HUES48 (cell line): ENCODE measurements around the gene PDGFC.

ENCODE experiments used
- H3K27ac ChIP-seq: one replicate; pipeline ENCODE4 v1.7.0; 2013; ENCODE audit warnings: low read depth, low read length, inconsistent platforms
- H3K27me3 ChIP-seq: 2 replicates; pipeline ENCODE4 v1.6.1; 2013; ENCODE audit warnings: mild to moderate bottlenecking, low read length; ENCODE audit not compliant: control insufficient read depth, insufficient read depth
- H3K36me3 ChIP-seq: 2 replicates; pipeline ENCODE4 v1.6.1; 2013; ENCODE audit warnings: low read length; ENCODE audit not compliant: control insufficient read depth, insufficient read depth
- H3K4me1 ChIP-seq: 2 replicates; pipeline ENCODE4 v1.6.1; 2013; ENCODE audit warnings: mild to moderate bottlenecking, low read length; ENCODE audit not compliant: control insufficient read depth, insufficient read depth
- H3K4me3 ChIP-seq: 2 replicates; pipeline ENCODE4 v1.5.1; 2013; ENCODE audit warnings: mild to moderate bottlenecking, low read depth, low read length
- H3K9ac ChIP-seq: 2 replicates; pipeline ENCODE4 v1.6.1; 2013; ENCODE audit warnings: mild to moderate bottlenecking, low read depth, low read length, moderate library complexity
- H3K9me3 ChIP-seq: 2 replicates; pipeline ENCODE4 v1.6.1; 2013; ENCODE audit warnings: low read length; ENCODE audit not compliant: control insufficient read depth, insufficient read depth

The PDGFC gene

DNA sequence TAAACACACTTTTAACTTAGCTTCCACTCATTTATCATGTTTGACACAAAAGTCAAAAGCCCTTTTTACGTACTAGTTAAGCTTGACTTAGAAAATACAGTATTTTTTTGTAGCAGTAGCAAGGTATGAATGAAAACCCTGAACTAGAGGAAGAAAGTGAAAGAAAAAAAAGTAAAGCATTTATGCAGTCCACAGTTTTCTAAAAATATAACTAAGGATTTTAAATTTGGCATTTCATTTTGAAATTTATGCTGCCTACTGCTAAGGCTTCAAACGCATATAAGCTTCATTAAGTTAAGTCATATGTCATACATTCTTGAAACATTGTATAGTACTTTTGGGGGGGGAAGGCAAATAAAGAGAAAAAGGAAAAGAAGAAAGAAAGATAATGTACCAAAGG is 201.5 kb downstream of the PDGFC start:
- Histone ChIP-seq H3K4me1 (peaks cover 37% of the 10 kb centered on the region), H3K9me3 (no peaks in the 10 kb centered on the region), H3K36me3 (no peaks in the 10 kb centered on the region), H3K4me3 (no peak overlapping the region), H3K27me3 (no peaks in the 10 kb centered on the region), H3K27ac (no peak overlapping the region), H3K9ac (no peak overlapping the region)

DNA sequence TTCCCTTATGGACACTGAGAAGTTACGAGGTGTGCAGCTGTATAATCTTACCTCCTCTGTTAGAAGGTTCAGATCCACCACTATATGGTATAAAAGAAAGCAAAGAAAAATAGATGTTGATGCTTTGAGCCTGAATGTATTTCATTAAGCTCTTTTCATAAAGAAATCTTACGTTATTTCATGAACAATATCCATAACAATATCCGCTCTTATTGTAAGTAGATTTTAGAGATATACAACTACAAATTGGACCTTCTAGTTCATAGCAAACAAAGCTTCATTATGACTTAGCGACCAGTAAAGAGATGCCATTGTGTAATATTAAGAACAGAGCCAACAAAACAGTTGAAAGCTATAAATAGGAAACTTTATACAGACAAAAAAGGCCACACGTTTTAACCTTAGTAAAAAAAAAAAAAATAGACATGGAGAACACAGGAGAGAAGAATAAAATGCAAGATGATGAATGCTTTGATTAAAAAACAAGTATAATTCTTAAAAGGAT is 203.6 kb downstream of the PDGFC start:
- Histone ChIP-seq H3K4me3 (no peak overlapping the region), H3K36me3 (no peaks in the 10 kb centered on the region), H3K27ac (no peak overlapping the region), H3K4me1 (peaks cover 34% of the 10 kb centered on the region), H3K9ac (no peak overlapping the region), H3K9me3 (no peaks in the 10 kb centered on the region), H3K27me3 (no peaks in the 10 kb centered on the region)

DNA sequence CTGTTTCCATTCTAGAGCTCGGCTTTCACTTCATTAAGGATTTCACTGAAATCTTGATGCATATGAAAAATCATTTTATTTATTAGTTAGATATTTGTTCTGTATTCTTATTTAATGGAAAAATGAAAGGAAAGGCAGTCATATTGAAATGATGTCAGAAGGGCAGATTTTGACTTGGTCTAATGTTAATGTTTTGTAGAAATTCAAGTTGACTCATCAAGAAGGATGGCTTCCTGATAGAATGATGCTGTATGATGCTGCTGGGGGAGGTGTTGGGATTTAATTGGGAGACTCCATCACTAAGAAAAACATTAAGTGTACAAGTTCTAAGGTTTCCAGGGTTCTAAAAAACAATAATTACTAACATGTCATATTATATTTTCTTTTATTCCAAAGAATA is 204.8 kb downstream of the PDGFC start:
- Histone ChIP-seq H3K4me3 (no peak overlapping the region), H3K36me3 (no peaks in the 10 kb centered on the region), H3K4me1 (peaks cover 27% of the 10 kb centered on the region), H3K9me3 (no peaks in the 10 kb centered on the region), H3K9ac (no peak overlapping the region), H3K27ac (no peak overlapping the region), H3K27me3 (no peaks in the 10 kb centered on the region)

DNA sequence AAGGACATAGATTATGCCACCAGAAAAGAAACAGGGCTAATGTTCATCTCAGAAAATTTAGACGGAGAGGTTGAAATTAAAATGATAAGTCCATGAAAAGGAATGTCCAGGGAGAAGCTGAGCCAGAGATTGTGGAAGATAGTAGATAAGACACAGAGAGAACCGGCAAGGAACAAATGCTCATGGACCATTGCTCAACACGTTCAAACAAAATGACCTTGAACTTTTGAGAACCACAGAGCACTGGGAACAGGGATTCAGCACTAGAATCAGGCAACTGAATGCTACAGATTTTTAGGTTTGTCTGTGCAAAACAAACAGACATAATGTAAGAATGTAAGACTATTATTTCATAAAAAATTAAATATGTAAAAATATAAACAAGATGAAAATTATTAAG is 206.3 kb downstream of the PDGFC start:
- Histone ChIP-seq H3K36me3 (no peaks in the 10 kb centered on the region), H3K4me3 (no peak overlapping the region), H3K4me1 (peaks cover 11% of the 10 kb centered on the region; the same call in 1 of the 2 replicates), H3K9me3 (no peaks in the 10 kb centered on the region), H3K27ac (no peak overlapping the region), H3K27me3 (no peaks in the 10 kb centered on the region), H3K9ac (no peak overlapping the region)

DNA sequence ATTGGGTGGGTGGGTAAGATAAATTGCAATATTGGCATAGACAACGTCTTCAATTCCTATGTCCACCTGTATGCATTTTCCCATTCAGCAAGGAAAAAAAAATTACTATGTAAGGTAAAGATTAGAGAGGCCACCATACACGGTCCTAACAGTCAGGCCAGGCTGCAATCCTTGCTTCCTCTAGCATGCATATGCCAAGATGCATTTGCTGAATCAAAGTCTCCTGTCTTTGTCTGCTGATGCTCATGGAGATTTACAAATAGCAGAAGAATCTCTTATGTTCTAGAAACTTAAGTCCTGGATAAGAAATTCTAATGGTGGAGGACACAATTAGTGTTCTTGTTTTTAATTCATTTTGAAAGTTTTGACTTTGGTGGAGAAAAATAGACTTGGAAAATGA is 206.8 kb downstream of the PDGFC start:
- H3K27me3 ChIP-seq = no peaks in the 10 kb centered on the region
- H3K9ac ChIP-seq = no peak overlapping the region
- H3K9me3 ChIP-seq = no peaks in the 10 kb centered on the region
- no peaks in the 10 kb centered on the region for H3K36me3 ChIP-seq
- H3K4me1 ChIP-seq = peaks cover 7% of the 10 kb centered on the region; the same call in 1 of the 2 replicates
- H3K4me3 ChIP-seq = no peak overlapping the region
- no peak overlapping the region for H3K27ac ChIP-seq

DNA sequence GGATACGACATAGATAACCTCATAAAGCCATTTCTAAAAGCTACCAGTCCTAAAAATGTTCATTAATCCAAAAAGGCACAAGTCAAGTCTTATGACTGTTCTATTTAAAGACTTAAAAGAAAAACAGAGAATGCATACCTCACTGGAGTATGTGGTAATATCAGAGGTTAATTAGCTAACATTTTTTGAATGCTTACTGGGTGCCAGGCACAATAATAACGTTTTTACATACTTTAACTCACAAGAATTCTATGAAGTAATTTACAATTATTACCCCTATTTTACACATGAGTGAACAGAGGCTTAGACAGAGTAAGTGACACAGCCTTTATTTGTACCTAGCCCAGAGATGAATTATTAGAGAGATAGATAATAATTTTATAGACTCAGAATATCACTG is 207.5 kb downstream of the PDGFC start:
- Histone ChIP-seq H3K9me3 (no peaks in the 10 kb centered on the region), H3K36me3 (no peaks in the 10 kb centered on the region), H3K4me3 (no peak overlapping the region), H3K27ac (no peak overlapping the region), H3K4me1 (no peaks in the 10 kb centered on the region; the same call in 1 of the 2 replicates), H3K9ac (no peak overlapping the region), H3K27me3 (no peaks in the 10 kb centered on the region)

DNA sequence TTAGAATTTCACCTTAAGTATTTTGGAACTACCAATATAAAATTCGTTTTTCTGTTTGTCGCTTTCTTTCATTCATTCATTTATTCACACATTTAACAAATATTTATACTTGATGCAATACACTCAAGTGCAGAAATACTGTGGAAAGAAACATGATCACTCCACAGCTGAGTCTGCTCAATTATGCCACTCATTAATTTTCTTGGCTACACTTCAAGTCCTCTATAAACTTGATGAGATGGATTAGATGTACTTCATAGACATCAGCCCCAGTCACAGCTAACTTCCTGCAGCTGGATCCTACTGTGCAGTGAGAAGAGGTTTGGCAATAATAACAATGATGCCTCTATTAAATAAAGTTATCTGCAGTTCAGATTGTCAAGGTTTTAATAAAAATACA is 208.1 kb downstream of the PDGFC start:
- H3K27ac ChIP-seq = no peak overlapping the region
- H3K4me3 ChIP-seq = no peak overlapping the region
- no peak overlapping the region for H3K9ac ChIP-seq
- no peaks in the 10 kb centered on the region; the same call in 1 of the 2 replicates for H3K4me1 ChIP-seq
- no peaks in the 10 kb centered on the region for H3K9me3 ChIP-seq
- no peaks in the 10 kb centered on the region for H3K36me3 ChIP-seq
- no peaks in the 10 kb centered on the region for H3K27me3 ChIP-seq

DNA sequence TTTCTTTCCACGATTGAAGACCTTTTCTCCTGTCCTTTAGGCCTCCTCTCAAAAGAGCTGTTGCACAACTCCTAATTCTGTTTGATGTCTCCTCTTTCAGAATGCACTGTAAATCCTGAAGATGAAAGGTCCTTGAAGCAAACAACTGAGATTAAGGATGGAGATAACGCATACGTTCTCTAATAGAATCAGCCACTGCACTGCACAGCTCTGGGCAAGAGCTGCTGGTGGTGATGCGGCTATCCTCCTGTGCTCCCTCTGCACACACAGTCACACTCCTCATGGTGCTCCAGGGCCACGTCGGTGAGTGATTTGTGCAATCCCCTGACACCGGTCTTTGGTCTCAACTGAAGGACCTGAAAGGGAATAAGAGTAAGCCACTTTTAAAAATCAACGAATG is 208.7 kb downstream of the PDGFC start:
- Histone ChIP-seq H3K9me3 (no peaks in the 10 kb centered on the region), H3K36me3 (no peaks in the 10 kb centered on the region), H3K27me3 (no peaks in the 10 kb centered on the region), H3K9ac (no peak overlapping the region), H3K27ac (no peak overlapping the region), H3K4me3 (no peak overlapping the region), H3K4me1 (no peaks in the 10 kb centered on the region; the same call in 1 of the 2 replicates)

DNA sequence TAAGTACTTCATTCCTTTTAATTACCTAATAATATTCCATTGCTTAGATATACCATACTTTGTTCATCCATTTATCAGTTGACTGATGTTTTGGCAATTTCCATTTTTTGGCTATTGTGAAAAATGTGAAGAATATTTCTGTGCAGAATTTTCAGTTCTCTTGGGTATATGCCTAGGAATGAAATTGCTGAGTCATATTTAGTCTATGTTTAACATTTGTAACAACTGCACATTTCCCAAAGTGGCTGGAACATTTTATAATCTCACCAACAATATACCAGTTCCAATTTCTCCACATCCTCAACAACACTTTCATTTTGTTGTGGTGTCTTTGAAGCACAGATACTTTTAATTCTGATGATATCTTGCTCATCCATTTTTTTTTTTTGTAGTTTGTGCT is 215.5 kb downstream of the PDGFC start:
- Histone ChIP-seq H3K27ac (no peak overlapping the region), H3K4me3 (no peak overlapping the region), H3K4me1 (no peaks in the 10 kb centered on the region; the same call in 1 of the 2 replicates), H3K9ac (no peak overlapping the region), H3K9me3 (no peaks in the 10 kb centered on the region), H3K36me3 (no peaks in the 10 kb centered on the region), H3K27me3 (no peaks in the 10 kb centered on the region)

DNA sequence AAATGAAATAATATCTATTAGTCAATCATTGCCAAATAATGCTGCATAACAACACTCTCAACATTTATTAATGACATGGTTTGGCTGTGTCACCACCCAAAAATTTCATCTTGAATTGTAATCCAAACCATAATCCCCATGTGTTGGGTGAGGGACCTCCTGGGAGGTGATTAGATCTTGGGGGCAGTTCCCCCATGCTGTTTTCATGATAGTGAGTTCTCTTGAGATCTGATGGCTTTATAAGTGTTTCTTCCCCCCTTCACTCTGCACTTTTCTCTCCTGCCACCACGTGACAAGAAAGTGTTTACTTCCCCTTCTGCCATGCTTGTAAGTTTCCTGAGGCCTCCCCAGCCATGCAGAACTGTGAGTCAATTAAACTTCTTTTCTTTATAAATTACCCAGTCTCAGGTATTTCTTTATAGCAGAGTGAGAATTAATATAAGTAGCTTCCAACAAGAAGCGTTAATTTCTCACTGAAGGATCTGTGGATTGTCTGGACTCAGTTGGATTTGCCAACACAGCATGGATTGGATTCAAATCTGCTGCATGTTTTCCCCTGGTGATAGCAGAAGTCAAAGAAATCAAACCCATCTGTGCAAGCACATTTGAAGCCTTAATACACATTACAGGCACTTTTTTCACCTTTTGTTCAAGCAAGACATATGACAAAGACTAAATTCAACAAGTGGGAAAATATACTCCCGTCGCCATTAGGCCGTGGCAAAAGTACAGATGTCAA is 216.6 kb downstream of the PDGFC start:
- no peaks in the 10 kb centered on the region for H3K36me3 ChIP-seq
- H3K9ac ChIP-seq = no peak overlapping the region
- H3K9me3 ChIP-seq = no peaks in the 10 kb centered on the region
- H3K4me3 ChIP-seq = no peak overlapping the region
- no peaks in the 10 kb centered on the region; the same call in 1 of the 2 replicates for H3K4me1 ChIP-seq
- no peaks in the 10 kb centered on the region for H3K27me3 ChIP-seq
- H3K27ac ChIP-seq = no peak overlapping the region

DNA sequence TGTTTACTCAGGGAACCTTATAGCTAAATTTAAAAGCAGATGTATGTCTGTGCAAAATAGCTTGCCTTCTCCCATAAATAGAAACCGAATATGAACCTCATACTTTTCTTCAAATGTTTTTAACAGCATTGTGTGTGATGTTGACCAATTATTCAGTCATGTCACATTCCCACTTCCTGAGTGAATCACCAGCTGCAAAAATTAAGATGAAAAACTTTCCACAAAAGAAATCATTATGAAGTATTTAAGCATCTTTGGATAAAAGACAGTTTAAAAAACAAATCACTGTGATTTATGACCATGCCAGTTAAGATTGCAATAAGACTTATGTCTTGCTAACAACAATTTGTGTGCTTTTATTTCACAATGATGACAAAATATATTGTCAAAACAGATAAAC is 220.1 kb downstream of the PDGFC start:
- no peak overlapping the region for H3K9ac ChIP-seq
- no peaks in the 10 kb centered on the region; the same call in 1 of the 2 replicates for H3K4me1 ChIP-seq
- no peaks in the 10 kb centered on the region for H3K36me3 ChIP-seq
- no peak overlapping the region for H3K4me3 ChIP-seq
- no peaks in the 10 kb centered on the region for H3K9me3 ChIP-seq
- no peaks in the 10 kb centered on the region for H3K27me3 ChIP-seq
- no peak overlapping the region for H3K27ac ChIP-seq
